ENCODE results near the gene GINS2. TPM values are rescaled to one million over a fixed set of nuclear protein-coding genes. Genes with fewer than 3 reads are reported as not detected.

GINS2 gene
- total RNA-seq, 1 donor: 1.8 TPM

- Histone ChIP-seq H3K9me3 (ENCODE audit: low read depth, low read length) (no peaks in the 10 kb centered on the region), H3K4me1 (ENCODE audit: insufficient read depth, low read length) (no peaks in the 10 kb centered on the region), H3K79me2 (ENCODE audit: insufficient read depth, low read length) (no peaks in the 10 kb centered on the region), H3K4me2 (ENCODE audit: insufficient read depth, low read length) (no peak overlapping the region), H2AFZ (ENCODE audit: low read length) (no peak overlapping the region), H3K27me3 (ENCODE audit: insufficient read depth, low read length) (no peaks in the 10 kb centered on the region), H3K36me3 (ENCODE audit: insufficient read depth, low read length) (no peaks in the 10 kb centered on the region), H3K27ac (ENCODE audit: low read depth, low read length) (no peak overlapping the region), H4K20me1 (ENCODE audit: insufficient read depth, low read length) (peaks cover 6% of the 10 kb centered on the region), H3K4me3 (ENCODE audit: insufficient read depth, low read length) (no peak overlapping the region)
- no peak for DNase-seq (ENCODE audit: insufficient read length, low spot score, missing footprints)
- TF ChIP-seq CTCF (IDR thresholded peaks at IDR 0.05; ENCODE audit: extremely low read depth, low read depth, low read length): no peak
These were observed 31.0 kb upstream of the GINS2 start for GRCh38 chr16:85719605-85720301.

- H3K4me2 ChIP-seq (ENCODE audit: insufficient read depth, low read length): no peak overlapping the region
- H3K4me1 ChIP-seq (ENCODE audit: insufficient read depth, low read length): no peaks in the 10 kb centered on the region
- H3K79me2 ChIP-seq (ENCODE audit: insufficient read depth, low read length): no peaks in the 10 kb centered on the region
- no peaks in the 10 kb centered on the region for H3K36me3 ChIP-seq (ENCODE audit: insufficient read depth, low read length)
- no peak overlapping the region for H3K27ac ChIP-seq (ENCODE audit: low read depth, low read length)
- H3K4me3 ChIP-seq (ENCODE audit: insufficient read depth, low read length): no peak overlapping the region
- peaks cover 6% of the 10 kb centered on the region for H4K20me1 ChIP-seq (ENCODE audit: insufficient read depth, low read length)
- no peaks in the 10 kb centered on the region for H3K27me3 ChIP-seq (ENCODE audit: insufficient read depth, low read length)
- H2AFZ ChIP-seq (ENCODE audit: low read length): no peak overlapping the region
- H3K9me3 ChIP-seq (ENCODE audit: low read depth, low read length): no peaks in the 10 kb centered on the region
- TF ChIP-seq CTCF (IDR thresholded peaks at IDR 0.05; ENCODE audit: extremely low read depth, low read depth, low read length): peak; percentile 46
- DNase-seq (ENCODE audit: insufficient read length, low spot score, missing footprints): peak; percentile 81
These were observed 29.9 kb upstream of the GINS2 start for GRCh38 chr16:85718682-85719081.

- Histone ChIP-seq H4K20me1 (ENCODE audit: insufficient read depth, low read length) (peaks cover 6% of the 10 kb centered on the region), H3K36me3 (ENCODE audit: insufficient read depth, low read length) (no peaks in the 10 kb centered on the region), H3K4me2 (ENCODE audit: insufficient read depth, low read length) (peak overlapping the region; percentile 28), H3K27ac (ENCODE audit: low read depth, low read length) (no peak overlapping the region), H3K27me3 (ENCODE audit: insufficient read depth, low read length) (no peaks in the 10 kb centered on the region), H3K4me3 (ENCODE audit: insufficient read depth, low read length) (no peak overlapping the region), H3K9me3 (ENCODE audit: low read depth, low read length) (no peaks in the 10 kb centered on the region), H3K79me2 (ENCODE audit: insufficient read depth, low read length) (no peaks in the 10 kb centered on the region), H3K4me1 (ENCODE audit: insufficient read depth, low read length) (no peaks in the 10 kb centered on the region), H2AFZ (ENCODE audit: low read length) (no peak overlapping the region)
- TF ChIP-seq CTCF (IDR thresholded peaks at IDR 0.05; ENCODE audit: extremely low read depth, low read depth, low read length): no peak
- DNase-seq (ENCODE audit: insufficient read length, low spot score, missing footprints): no peak
These were observed 29.4 kb upstream of the GINS2 start for GRCh38 chr16:85718153-85718477.

- no peak overlapping the region for H3K27ac ChIP-seq (ENCODE audit: low read depth, low read length)
- no peaks in the 10 kb centered on the region for H3K36me3 ChIP-seq (ENCODE audit: insufficient read depth, low read length)
- H3K4me3 ChIP-seq (ENCODE audit: insufficient read depth, low read length): no peak overlapping the region
- peak overlapping the region; percentile 28 for H3K4me2 ChIP-seq (ENCODE audit: insufficient read depth, low read length)
- no peaks in the 10 kb centered on the region for H3K4me1 ChIP-seq (ENCODE audit: insufficient read depth, low read length)
- DNase-seq (ENCODE audit: insufficient read length, low spot score, missing footprints): peak; percentile 96
- no peaks in the 10 kb centered on the region for H3K27me3 ChIP-seq (ENCODE audit: insufficient read depth, low read length)
- no peaks in the 10 kb centered on the region for H3K79me2 ChIP-seq (ENCODE audit: insufficient read depth, low read length)
- no peak overlapping the region for H2AFZ ChIP-seq (ENCODE audit: low read length)
- TF ChIP-seq CTCF (IDR thresholded peaks at IDR 0.05; ENCODE audit: extremely low read depth, low read depth, low read length): peak; percentile 67
- H4K20me1 ChIP-seq (ENCODE audit: insufficient read depth, low read length): peaks cover 6% of the 10 kb centered on the region
- no peaks in the 10 kb centered on the region for H3K9me3 ChIP-seq (ENCODE audit: low read depth, low read length)
These were observed 28.8 kb upstream of the GINS2 start for GRCh38 chr16:85717393-85718152.

Data from osteoblast (primary cell).